Large intestine (tissue), 3 donors: ENCODE results near the gene SLC25A21. TPM values are rescaled to one million over a fixed set of nuclear protein-coding genes. Genes with fewer than 3 reads are reported as not detected.

ENCODE experiments used
- DNase-seq, 2 donors: peaks; one replicate each; pipeline versions ENCODE4 v3.0.0 to v3.0.0-alpha.2; 2013
- H3K27ac ChIP-seq: one replicate; pipeline ENCODE4 v1.5.1; 2013; ENCODE audit warnings: low read length
- H3K27me3 ChIP-seq: 2 replicates; pipeline ENCODE4 v1.6.1; 2013; ENCODE audit warnings: low read length; ENCODE audit not compliant: control insufficient read depth, insufficient read depth
- H3K36me3 ChIP-seq: 2 replicates; pipeline ENCODE4 v1.6.1; 2013; ENCODE audit warnings: low read length; ENCODE audit not compliant: control insufficient read depth, insufficient read depth
- H3K4me1 ChIP-seq: one replicate; pipeline ENCODE4 v1.6.1; 2013; ENCODE audit warnings: low read length; ENCODE audit not compliant: control insufficient read depth, insufficient read depth
- H3K4me3 ChIP-seq: one replicate; pipeline ENCODE4 v1.5.1; 2013; ENCODE audit warnings: low read length
- H3K9me3 ChIP-seq: one replicate; pipeline ENCODE4 v1.6.1; 2013; ENCODE audit warnings: mild to moderate bottlenecking, low read depth, low read length, moderate library complexity; ENCODE audit not compliant: control insufficient read depth
- WGBS: methylation state at CpG from one replicate; pipeline ENCODE4 v1.1.5; 2013; ENCODE audit warnings: low lambda C conversion rate; ENCODE audit not compliant: insufficient coverage; 5-methylcytosine and 5-hydroxymethylcytosine counted together
- polyA plus RNA-seq: library from polyadenylated mRNA; unstranded; fragments of 120-200 nt; gene quantifications from one replicate; pipeline ENCODE4 v1.2.1, GENCODE V29; 2013

The SLC25A21 gene
- polyA plus RNA-seq, 1 donor, result 0.58 TPM

DNA sequence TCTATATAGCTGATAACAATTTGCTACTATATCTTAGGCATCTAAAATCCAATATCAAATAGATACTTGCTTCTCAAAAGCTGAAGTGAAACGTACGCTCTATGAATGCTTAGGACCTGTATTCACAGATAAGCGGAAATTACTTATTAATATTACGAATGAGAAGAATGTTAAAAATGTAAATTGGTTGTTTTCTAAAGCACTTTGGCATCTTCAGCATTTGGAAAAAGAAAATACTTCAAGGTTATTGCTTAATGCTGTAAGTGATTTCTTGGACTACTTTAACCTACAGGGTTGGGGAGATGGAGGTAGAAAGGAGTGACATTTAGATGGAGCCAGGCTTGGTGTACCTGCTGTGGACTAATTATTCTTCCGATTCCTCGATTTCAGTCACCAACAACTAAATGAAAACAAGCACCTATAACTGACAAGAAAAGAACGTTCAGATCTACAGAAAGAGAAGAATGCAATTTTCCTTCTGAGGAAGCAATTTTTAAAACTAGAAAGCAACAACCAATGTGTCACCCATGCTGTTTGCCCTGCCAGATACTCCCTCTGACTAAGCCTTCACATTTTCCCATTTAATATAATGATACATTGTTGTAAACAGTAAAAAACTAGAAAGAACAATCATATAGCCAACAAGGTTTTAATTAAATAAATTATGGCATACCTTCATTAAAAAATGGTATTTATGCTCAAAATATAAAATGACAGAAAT lies 49.3 kb downstream of the SLC25A21 start:
- H3K4me3 ChIP-seq, result no peak overlapping the region
- no peak for DNase-seq
- no CpG with 5 or more reads among the region's 7 CpGs for WGBS
- no peaks in the 10 kb centered on the region for H3K36me3 ChIP-seq
- H3K9me3 ChIP-seq, result no peaks in the 10 kb centered on the region
- no peaks in the 10 kb centered on the region for H3K4me1 ChIP-seq
- H3K27ac ChIP-seq, result no peak overlapping the region
- no peaks in the 10 kb centered on the region for H3K27me3 ChIP-seq

DNA sequence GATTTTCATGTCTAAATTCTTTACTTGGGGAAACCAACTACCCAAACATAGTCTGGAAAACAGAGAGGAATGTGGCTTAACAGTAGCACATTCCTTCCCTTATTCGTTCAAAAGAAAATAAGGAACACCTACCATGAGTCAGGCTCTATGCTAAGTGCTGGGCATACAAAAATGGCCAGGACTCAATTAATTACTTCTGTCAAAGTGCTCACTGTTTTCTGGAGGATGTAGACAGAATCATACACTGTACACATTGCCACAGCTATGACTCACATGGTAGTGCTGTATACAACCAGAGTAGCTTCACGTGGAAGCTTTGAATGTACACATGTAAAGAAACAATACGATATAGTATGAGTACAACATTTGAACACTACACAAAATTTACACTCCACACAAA lies 50.1 kb downstream of the SLC25A21 start:
- H3K27me3 ChIP-seq, result no peaks in the 10 kb centered on the region
- H3K4me1 ChIP-seq, result no peaks in the 10 kb centered on the region
- no peaks in the 10 kb centered on the region for H3K9me3 ChIP-seq
- 100% methylated on average over 1 of the region's 3 CpGs for WGBS
- H3K27ac ChIP-seq, result no peak overlapping the region
- DNase-seq, result no peak
- no peaks in the 10 kb centered on the region for H3K36me3 ChIP-seq
- no peak overlapping the region for H3K4me3 ChIP-seq

DNA sequence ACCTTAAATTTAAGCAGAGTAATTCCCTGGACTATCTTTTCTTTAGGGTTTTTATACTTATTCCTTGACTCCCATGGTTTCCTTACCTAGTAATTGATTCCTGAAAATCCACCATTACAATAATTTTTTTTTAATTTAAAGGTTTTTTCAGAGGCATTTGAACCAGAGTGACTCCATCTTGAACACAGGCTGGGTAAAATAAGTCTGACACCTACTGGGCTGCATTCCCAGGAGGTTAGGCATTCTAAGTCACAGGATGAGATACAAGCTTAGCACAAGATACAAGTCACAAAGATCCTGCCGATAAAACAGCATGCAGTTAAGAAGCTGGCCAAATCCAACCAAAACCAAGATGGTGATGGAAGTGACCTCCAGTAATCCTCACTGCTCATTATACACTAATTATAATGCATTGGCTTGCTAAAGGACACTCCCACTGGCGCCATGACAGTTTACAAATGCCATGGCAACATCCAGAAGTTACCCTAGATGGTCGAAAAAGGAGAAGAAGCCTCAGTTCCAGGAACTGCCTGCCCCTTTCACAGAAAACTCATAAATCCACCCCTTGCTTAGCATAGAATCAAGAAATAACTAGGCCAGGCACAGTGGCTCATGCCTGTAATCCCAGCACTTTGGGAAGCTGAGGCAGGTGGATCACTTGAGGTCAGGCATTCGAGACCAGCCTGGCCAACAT lies 53.6 kb downstream of the SLC25A21 start:
- H3K9me3 ChIP-seq, result no peaks in the 10 kb centered on the region
- DNase-seq, result no peak
- no peak overlapping the region for H3K27ac ChIP-seq
- no peak overlapping the region for H3K4me3 ChIP-seq
- H3K4me1 ChIP-seq, result no peaks in the 10 kb centered on the region
- H3K36me3 ChIP-seq, result no peaks in the 10 kb centered on the region
- no peaks in the 10 kb centered on the region for H3K27me3 ChIP-seq
- WGBS, result no CpG with 5 or more reads among the region's 4 CpGs

DNA sequence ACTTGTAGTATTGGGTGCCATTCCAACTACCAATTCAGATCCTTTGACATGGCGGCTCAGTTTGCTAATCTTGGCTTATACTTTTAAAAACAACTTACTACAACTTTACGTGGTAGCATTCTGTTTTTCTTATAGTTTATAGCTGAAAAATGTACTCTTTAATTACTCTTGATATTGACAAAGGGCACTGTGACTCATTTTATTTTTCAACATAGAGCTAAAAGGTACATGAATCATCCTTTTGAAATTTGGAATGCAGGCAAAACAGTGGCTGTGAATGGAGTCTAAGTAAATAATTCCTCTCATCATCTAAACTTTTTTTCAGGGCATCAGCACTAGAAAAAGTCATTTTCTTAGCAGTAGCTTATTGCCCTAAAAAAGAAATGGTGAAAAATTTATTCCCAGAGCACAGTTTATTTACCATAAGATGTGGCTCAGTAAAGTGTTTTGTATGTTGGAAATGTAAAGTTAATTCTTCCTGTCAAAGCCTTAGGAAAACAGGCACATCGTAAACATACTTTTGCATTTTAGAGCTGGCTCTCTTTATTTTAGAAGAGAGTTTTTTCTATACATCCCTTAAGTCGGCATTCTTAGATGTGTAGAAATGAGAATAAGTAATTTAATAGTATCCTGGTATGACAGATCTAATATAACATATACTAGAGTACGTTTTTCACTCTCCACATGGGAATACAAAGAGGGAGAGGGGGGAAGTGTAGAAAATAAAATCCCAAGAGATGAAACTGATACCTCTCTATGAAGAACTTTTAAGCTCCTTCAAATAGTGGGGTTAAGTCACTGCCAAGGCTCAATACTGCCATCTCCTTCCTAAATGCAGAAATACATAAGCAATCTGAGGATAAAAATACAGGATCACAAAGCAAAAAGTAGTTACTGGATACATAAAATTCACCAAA lies 55.2 kb downstream of the SLC25A21 start:
- H3K9me3 ChIP-seq, result no peaks in the 10 kb centered on the region
- H3K27me3 ChIP-seq, result no peaks in the 10 kb centered on the region
- no peaks in the 10 kb centered on the region for H3K4me1 ChIP-seq
- H3K4me3 ChIP-seq, result no peak overlapping the region
- DNase-seq, result no peak
- 75% methylated on average over 2 of the region's 5 CpGs for WGBS
- no peak overlapping the region for H3K27ac ChIP-seq
- no peaks in the 10 kb centered on the region for H3K36me3 ChIP-seq

DNA sequence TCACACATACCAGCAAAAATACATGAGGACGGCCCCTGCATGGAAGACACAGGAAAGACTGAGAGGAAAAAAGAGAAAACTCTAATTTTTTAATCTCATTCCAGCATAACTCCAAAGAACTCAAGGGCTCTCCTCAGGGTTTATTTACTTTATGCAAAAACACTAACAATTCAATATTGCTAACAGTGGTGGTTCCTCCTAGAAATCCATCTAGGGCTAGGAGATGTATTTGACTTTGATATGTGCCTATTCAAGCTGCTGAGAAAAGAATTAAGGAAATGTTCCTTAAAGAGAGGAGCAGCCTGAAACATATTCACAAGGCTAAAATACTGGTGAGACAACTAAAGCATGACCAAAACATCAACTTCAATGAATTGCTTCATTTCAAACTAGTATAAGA lies 57.0 kb downstream of the SLC25A21 start:
- no peak overlapping the region for H3K4me3 ChIP-seq

DNA sequence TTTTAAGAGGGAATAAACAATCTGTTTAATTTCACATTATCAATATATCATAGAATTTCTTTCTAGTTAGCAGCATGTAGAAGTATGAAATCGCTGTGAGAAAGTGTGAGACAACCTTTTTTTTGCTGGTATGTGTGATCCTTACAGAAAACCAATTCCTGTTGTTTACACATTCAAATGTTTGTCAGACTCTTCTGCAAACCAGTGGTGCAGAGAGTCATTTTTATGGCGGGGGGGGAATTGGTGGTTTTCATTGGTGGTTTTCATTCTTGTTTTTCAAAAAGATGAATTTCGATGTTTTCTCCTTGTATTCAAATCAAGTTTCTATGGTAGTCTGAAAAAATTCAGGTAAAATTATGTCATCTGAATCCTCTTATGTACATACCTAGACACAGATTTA lies 57.8 kb downstream of the SLC25A21 start:
- no peak overlapping the region for H3K4me3 ChIP-seq
- H3K9me3 ChIP-seq, result no peaks in the 10 kb centered on the region
- no peaks in the 10 kb centered on the region for H3K36me3 ChIP-seq
- H3K27me3 ChIP-seq, result no peaks in the 10 kb centered on the region
- no peaks in the 10 kb centered on the region for H3K4me1 ChIP-seq
- 82% methylated on average over 2 of the region's 3 CpGs for WGBS
- no peak overlapping the region for H3K27ac ChIP-seq
- DNase-seq, result no peak

More for the DNA sequence above, 57.0 kb downstream of the SLC25A21 start:
- WGBS, result no CpG with 5 or more reads among the region's 1 CpG
- no peaks in the 10 kb centered on the region for H3K9me3 ChIP-seq
- H3K27ac ChIP-seq, result no peak overlapping the region
- no peak for DNase-seq
- H3K4me1 ChIP-seq, result no peaks in the 10 kb centered on the region
- no peaks in the 10 kb centered on the region for H3K36me3 ChIP-seq
- no peaks in the 10 kb centered on the region for H3K27me3 ChIP-seq

DNA sequence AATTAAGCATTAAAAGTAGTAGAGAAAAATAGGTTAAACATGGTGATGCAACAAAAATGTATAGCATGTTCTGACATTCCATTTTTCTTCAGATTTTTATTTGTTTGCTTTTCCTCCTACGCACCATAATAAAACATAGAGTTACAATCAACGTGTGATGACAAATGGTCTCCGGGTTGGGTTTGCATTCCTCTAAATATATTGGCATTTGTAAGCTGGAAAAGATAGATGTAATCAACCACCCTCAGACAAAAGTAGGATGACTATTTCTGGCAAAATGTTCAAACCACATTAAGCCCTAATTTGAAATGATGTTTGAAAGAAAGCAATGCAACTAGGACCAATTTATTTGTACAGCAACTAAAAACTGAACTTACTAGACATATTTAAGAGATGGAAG lies 58.4 kb downstream of the SLC25A21 start:
- Histone ChIP-seq H3K4me3 (no peak overlapping the region), H3K27me3 (no peaks in the 10 kb centered on the region), H3K4me1 (no peaks in the 10 kb centered on the region), H3K36me3 (no peaks in the 10 kb centered on the region), H3K27ac (no peak overlapping the region), H3K9me3 (no peaks in the 10 kb centered on the region)
- WGBS, result 88% methylated on average over 1 of the region's 3 CpGs
- no peak for DNase-seq

DNA sequence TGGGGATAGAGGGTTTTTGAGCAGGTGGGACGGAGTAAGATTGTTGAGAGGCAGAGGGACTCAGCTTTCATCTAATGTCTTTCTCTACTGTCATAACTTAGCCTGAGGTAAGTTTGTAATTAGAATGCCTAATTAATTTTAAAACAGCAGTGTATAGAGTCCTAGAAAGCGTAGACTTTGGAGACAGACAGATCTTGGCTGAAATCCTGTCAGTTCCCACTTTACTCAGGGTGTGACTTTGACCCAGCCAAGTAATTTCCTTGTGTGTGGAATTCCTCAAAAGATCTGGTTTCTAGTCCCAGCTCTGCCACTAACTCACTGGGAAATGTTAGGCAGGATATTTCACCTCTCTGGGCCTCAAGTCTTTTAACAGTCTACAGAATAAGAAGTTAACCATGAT lies 74.3 kb downstream of the SLC25A21 start:
- Histone ChIP-seq H3K4me1 (no peaks in the 10 kb centered on the region), H3K9me3 (no peaks in the 10 kb centered on the region), H3K27ac (no peak overlapping the region), H3K27me3 (no peaks in the 10 kb centered on the region), H3K36me3 (no peaks in the 10 kb centered on the region), H3K4me3 (no peak overlapping the region)
- no CpG with 5 or more reads among the region's 2 CpGs for WGBS
- no peak for DNase-seq

DNA sequence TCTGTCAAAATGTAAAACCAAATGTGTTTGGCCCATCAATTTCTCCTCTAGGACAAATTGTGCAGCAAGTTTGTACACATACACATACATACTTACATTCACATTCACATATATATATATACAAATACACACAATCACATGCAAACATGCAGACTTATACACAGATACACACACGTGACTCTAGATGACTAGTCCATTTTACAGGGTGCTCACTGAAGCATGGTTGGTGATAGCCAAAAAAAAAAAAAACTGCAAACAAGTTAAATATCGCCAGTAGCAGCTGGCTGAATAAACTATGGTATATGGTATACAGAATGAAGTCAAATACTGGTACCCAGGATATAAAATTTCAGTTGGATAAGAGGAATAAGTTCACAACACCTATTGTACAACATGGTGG lies 77.9 kb downstream of the SLC25A21 start:
- no peaks in the 10 kb centered on the region for H3K9me3 ChIP-seq
- WGBS, result 83% methylated on average over 1 of the region's 2 CpGs
- no peak for DNase-seq
- no peaks in the 10 kb centered on the region for H3K4me1 ChIP-seq
- H3K27me3 ChIP-seq, result no peaks in the 10 kb centered on the region
- H3K36me3 ChIP-seq, result no peaks in the 10 kb centered on the region
- no peak overlapping the region for H3K4me3 ChIP-seq
- H3K27ac ChIP-seq, result no peak overlapping the region

DNA sequence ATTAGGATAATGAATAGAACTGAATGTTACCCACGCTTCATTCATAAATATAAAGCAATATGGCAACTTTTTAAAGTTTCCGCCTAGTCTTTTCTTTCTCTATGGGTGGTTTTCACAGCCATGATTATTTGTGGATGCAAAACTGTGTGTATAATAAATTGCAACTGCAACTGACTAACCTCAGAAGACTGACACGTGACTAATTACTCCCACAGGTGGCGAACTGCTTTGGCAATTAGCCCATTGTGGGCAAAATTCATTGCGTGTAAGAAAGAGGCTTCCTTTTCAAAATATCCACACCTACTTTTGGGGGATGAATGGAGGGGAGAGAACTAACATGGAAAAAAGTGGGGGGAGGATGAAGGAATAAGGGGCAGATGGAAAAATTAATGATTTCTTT lies 79.0 kb downstream of the SLC25A21 start:
- H3K27ac ChIP-seq, result no peak overlapping the region
- no peaks in the 10 kb centered on the region for H3K27me3 ChIP-seq
- no peaks in the 10 kb centered on the region for H3K36me3 ChIP-seq
- DNase-seq, result no peak
- H3K4me1 ChIP-seq, result no peaks in the 10 kb centered on the region
- no peak overlapping the region for H3K4me3 ChIP-seq
- no peaks in the 10 kb centered on the region for H3K9me3 ChIP-seq
- 80% methylated on average over 1 of the region's 5 CpGs for WGBS
